Islet of Langerhans (tissue), 1 donor: ENCODE results near the gene LHX3.
"Not testable (repeated sequence)": the region's sequence is repeated elsewhere in the genome, so short reads cannot be mapped to it uniquely, and the experiment has no call there.

ENCODE experiments used
- FAIRE-seq: peaks from one replicate; lab custom pipeline; 2011; peaks lifted over from hg19 to GRCh38; lab: Jason Lieb, UNC

LHX3 gene

DNA sequence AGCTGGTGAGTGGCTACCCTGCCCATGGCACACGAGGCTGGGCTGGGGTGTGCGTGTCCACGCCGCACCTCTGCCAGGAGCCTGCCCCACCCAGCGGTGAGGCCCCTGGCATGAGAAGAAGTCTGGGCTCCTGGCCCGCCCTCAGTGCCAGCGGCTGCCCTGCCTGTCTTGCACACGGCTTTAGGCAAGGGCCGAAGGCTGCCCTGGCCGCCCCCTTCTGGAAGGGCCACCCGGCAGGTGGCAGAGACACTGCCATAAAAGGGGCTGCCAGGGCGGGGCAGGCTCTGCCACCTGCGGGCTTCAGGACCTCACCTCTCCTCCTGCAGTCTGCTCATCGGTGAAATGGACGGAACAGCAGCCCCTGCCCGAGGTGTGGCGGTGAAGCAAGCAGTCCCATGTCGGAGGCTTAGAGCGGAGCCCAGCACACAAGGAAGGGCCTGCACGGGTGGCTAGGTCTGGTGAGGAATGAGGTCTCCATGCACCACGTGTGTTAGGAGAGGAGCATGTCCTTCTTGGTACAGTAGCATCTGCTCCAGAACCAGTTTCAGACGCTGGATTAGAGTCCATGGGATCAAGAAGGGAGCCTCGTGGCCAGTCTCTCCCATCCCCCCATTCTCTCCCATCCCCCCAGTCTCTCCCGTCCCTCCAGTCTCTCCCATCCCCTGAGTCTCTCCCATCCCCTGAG lies 51.4 kb downstream of the LHX3 start:
- no peak for FAIRE-seq

DNA sequence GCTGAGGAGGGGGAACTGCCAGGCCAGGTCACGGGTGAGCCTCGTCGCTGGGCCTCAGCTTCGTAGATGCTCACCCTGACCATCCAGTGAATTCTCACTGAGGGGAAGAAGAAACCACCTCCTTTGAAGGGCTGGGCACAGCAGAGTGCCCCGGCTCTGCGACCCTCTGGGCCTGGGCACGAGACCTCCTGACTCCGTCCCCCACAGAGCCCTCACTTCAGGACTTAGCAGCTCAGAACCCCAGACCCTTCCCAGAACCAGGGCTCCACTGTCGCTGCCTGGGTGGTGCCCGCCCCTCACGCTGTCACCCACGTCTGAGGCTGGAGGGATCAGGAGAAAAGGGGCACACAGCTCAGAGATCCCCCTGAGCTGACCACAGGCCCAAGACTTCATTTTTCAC lies 52.0 kb downstream of the LHX3 start:
- FAIRE-seq, result no peak

DNA sequence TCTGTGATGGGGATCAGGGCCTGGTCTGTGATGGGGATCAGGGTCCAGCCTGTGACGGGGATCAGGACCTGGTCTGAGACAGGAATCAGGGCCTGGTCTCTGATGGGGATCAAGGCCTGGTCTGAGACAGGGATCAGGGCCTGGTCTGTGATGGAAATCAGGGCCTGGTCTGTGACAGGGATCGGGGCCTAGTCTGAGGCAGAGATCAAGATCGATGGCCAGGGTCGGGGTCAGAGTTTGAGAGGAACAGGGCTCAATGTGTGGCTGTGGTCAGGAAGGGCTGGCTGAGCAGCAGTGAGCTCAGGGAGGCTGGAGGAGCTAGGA lies 52.4 kb downstream of the LHX3 start:
- no peak for FAIRE-seq

DNA sequence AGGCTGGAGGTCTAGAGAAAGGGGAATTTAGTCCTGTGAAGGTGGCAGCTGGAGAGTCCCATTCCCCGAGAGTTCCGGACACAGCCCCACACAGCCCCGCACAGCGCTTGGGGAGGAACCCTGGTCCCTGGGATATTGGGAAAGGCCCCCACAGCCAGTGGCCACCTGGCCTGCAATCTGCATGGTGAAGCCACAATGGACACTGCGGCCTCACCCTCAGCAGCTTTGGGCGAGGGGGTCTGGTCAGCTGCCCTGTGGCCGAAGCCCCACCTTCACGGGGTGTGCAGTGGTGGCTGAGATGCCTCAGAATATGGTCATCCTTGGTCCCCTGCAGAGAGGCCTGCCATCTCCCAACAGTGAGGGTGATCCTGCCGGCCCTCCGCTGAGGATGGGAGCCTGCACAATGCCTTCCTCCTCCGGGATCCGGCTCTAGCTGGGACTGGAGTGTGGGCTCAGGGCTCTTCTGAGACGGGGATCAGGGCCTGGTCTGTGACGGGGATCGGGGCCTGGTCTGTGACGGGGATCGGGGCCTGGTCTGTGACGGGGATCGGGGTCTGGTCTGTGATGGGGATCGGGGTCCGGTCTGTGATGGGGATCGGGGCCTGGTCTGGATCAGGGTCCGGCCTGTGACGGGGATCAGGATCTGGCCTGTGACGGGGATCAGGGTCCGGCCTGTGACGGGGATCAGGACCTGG lies 52.9 kb downstream of the LHX3 start:
- FAIRE-seq, result no peak

DNA sequence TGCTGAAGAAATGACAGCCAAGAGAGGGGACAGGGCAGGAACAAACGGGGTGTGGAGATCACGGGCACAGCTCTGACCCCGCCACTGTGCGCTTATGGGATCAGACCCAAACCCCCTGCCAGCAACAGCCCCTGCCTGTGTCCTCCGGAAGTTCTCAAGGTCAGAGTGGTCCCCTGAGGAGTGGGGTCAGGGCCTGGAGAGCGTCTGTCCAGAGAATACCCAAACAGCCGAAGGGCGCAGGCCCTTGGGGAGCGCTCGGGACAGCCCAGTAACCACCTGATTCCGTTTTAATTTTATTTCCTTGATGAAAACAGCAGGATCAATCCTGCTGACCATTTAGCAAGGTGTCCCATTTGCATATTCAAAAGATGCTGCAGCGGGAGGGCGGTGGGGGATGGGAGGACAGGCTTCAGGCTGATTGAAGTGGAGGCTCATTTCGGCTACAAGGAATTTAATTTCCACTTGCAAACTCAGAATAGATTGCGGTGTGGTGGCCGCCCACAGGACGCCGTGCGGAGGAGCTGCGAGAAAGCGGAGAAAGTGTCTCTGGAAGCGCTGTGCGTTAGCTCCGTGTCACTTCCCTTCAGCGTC lies 53.6 kb downstream of the LHX3 start:
- no peak for FAIRE-seq

DNA sequence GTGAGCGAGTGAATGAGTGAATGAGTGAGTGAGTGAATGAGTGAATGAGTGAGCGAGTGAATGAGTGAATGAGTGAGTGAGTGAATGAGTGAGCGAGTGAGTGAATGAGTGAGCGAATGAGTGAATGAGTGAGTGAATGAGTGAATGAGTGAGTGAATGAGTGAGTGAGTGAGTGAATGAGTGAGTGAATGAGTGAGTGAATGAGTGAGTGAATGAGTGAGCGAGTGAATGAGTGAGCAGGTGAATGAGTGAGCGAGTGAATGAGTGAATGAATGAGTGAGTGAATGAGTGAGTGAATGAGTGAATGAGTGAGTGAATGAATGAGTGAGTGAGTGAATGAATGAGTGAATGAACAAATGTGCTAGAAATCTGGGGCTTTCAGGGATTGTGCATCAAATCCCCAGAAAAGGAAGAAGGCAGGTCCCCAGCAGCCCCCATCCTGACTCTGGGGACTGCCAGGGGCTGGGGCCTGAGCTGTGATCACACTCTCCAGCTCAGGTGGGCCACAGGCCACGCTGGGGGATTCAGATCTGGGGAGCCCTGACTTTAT lies 54.2 kb downstream of the LHX3 start:
- FAIRE-seq, result not testable (repeated sequence)

DNA sequence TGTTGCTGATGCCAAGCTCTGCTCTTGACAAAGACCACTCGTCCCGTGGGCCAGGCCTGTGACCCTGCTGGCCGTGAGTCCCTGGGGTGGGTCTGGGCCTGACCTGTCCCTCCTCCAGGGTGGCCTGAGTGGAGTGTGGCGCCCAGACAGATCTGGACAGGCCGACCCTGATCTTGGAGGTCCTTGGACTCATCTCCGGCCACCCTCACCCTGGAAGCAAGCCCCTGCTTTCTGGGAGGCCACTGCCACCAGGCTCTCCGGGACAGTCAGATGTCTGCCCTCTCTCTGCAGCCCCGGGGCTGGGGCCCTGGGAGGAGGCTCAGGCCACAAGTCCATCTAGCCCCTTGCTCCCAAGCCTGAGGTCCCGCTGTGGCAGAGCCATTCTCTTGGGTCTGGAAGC lies 55.1 kb downstream of the LHX3 start:
- no peak for FAIRE-seq

DNA sequence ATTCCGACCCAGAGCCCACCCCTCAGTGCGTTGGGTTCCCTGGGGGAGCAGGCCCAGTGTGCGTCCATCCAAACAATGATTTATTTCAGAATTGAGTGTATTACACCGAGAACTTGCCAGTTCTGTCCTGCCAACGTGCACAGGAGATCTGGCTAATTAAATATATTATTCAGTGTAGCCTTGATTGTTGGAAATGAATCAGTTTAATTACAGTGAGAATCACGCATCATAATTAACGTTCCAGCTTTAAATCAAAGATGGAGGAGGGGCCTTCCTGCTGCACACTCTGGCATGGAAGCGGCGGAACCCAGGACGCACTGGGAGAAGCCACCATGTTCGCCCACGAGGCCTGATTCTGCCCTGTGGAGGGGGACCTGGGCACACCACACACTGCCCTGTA lies 55.6 kb downstream of the LHX3 start:
- no peak for FAIRE-seq

DNA sequence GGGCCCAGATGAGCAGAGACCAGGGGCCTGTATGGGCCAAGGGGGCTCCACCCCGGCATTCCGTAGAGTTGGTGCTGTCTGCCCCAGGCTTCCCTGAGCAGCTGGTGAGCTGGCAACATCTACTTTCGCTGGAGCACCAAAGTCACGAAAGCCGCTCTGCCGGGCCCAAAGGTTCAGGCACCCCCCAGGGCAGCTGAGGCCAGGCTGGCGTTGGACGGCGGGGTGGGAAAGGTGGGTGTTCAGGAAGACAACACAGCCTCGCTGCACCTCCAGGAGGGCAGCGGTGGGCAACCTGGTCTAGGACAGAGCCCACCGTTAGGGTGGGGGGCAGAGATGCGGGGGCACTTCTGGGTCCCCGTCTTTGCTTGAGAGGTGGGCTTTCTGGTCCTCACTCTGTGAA lies 56.2 kb downstream of the LHX3 start:
- no peak for FAIRE-seq

DNA sequence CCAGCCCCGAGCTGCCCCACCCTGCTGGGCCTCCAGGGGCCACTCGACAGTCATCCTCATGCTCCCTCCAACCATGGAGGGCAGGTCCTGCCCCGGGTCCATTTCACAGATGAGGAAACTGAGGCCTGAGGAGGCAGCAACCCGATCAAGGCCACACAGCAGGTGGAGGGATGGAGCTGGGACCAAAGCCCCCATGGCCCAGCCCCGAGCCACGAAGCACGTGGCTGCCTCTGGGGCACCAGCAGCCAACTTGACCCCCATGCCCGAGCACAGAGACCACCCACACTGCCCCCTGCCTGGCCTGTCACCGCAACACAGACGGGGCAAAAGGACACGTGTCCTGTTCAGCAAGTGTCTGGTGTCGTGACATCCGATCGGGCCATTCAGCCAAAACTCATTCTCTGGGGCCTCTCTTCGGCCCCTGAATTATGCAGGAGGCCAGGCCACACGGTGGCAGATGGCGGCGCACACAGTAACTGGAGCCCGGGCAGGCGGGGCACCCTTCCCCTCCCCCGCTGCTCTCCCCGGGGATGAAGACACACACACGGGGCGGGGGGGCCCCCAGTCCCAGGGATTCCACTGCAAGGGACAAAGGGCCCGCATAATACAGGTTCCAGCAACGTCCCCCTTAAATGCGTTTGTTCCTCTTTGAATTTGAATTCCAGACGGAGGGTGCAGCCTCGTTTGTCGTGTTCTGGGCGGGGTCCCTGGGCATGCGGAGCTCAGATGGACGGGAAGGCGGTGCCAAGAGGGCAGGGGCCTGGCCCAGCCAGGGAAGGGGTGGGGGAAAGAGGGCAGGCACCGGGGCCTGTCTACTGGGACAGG lies 56.8 kb downstream of the LHX3 start:
- FAIRE-seq, result no peak

DNA sequence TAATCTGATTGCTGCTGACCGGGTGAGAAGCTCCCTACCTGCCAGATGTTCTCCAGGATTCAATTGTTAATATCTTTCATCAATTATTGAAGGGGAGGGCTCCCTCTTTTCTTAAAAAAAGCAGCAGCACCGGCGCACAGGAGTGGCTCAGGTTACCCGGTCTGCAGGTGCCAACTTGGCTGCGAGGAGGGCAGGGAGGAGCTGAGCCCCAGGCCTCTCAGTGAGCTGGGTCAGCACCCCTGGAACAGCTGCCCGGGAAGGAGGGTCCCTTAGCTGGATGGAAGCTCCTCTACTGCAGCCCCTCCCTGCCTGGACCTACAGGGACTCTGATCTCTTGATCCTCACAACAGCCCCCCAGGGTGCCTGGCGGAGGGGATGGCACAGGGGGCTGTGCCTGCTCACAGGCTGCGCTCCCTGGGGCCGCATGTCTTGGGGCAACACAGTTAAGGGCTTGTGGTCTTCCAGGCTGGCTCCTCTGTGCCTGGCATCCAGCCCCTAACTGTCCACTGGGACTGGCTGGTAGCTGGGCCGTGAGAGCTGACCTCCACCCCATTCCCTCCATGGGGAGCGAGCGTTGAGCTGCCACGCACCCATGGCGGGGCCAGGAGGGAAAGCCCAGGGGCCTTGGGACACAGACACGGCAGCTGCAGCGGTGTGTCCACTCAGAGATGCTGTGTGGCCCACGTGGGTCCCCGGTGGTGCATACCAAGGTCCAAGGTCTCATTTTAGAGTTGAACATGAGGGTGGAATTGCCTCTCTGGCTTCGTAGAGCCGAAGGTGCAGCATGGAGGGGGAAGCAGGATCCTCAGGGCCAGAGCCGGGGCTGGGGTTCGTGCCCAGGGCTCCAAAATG lies 57.7 kb downstream of the LHX3 start:
- no peak for FAIRE-seq
